ENCODE results near the gene QSOX1. TPM values are rescaled to one million over a fixed set of nuclear protein-coding genes. Genes with fewer than 3 reads are reported as not detected.

Gene QSOX1
- total RNA-seq, 1 donor from 2014 or later: 58.7 TPM

DNA sequence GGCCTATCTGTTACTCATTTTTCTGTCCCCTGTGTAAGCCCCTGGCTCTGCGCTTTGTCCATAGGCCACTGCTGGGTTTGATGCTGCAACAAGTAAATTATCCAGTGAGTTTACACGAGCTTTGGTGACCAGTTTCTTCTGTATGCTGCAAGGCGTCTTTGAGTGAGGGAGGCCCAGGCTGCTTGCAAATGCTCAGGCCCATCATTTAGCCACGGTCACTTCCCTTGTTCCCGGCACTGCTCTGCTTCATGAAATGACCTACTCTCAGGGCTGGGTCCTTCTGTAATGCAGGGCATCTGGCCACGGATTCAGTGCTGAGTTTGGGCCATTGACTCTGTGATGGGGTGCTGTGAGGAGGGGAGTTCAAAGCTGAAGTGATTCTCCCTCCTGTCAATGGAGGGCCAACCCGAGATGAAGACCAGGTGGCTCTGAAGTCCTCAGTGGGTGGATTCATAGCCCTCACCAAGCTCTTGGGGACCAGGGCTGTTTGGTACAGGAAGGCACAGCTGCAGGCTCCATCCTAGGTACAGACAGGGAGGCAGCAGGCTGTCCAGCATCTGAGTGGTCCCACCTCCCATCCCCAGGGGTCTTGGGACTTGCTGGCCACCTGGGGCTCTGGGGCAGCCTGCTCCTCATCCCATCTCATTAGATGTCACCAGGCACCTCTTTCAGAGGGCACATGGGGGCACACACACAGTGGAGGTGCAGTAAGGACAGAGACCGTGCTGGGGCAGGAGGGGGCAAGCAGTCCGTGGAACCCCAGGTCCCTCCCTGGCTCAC, 97.0 kb downstream of the QSOX1 start:
- intact Hi-C loops (cut with micrococcal nuclease): loop anchor here (1.0 kb wide), 3 partner anchors 165 to 231 kb away; no protein-coding TSS in a partner anchor
- DNase-seq (ENCODE audit: low spot score): no peak
- H3K4me3 Mint-ChIP-seq (ENCODE audit: low read depth): no peak overlapping the region
- H3K36me3 Mint-ChIP-seq (ENCODE audit: low read depth): no peaks in the 10 kb centered on the region
- H3K9me3 Mint-ChIP-seq: no peaks in the 10 kb centered on the region
- H3K27me3 Mint-ChIP-seq (ENCODE audit: low read depth): peaks cover 4% of the 10 kb centered on the region
- no peak overlapping the region for H3K27ac Mint-ChIP-seq
- H3K4me1 Mint-ChIP-seq (ENCODE audit: low read depth): peaks cover 3% of the 10 kb centered on the region

DNA sequence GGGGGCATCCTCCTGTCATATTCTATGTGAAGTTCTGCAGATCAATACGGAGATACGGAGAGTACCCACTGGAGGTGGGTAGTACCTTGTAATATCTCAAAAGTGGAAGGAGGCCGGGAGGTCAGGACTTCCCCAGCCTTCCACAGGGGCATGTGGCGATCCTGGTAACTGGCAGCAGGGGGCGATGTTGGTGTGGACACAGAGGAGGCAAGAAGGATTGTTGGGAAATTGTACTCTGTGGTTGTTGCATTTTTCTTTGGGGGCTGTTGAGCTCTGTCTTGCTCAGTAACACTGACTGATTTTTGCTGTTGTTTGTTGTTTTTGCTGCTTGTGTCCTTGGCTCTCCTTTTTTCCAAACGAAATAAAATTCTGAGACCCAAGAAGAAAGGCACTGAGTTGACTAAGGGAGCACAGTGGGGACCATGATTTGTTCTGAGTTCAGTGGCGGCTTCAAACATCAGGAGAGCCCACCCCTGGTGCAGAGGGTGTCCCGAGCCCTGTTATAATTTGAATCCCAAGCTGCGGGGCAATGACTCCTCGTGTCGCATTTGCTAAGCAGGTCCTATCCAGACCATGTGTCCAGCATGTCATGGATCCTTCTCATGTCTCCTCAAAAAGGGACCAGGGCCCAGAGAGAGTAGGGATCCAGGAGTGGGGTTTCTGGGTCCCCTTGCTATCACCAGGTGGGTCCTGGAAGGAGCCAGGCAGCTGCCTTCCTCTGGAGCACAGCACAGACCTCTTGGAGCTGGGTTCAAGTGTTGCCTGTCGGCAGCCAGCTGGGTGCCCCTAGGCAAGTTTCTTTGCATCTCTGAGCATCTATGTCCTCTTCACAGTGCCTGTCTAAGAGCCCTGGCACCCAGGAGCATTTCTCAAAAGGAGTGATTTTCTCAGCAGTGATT, 98.2 kb downstream of the QSOX1 start:
- Mint-ChIP-seq H3K9me3 (no peaks in the 10 kb centered on the region), H3K27me3 (ENCODE audit: low read depth) (peaks cover 4% of the 10 kb centered on the region), H3K4me1 (ENCODE audit: low read depth) (no peaks in the 10 kb centered on the region), H3K36me3 (ENCODE audit: low read depth) (no peaks in the 10 kb centered on the region), H3K4me3 (ENCODE audit: low read depth) (no peak overlapping the region), H3K27ac (no peak overlapping the region)
- DNase-seq (ENCODE audit: low spot score): peak; percentile 55
- intact Hi-C loops (cut with micrococcal nuclease): loop anchor here (1.0 kb wide), 3 partner anchors 163 to 229 kb away; no protein-coding TSS in a partner anchor

Other genes with a start within 250 kb of the QSOX1 start
- gene CEP350, start 200.1 kb upstream of the QSOX1 start, total RNA-seq: 41.2 and 43.7 TPM in 2 replicates
- gene LHX4, start 75.4 kb downstream of the QSOX1 start, total RNA-seq: not detected in 2 replicates

All from activated T-helper 2 cell treated with anti-CD3 and anti-CD28 coated beads, Interferon-gamma antibody, Interleukin-2, Interleukin-4, amounts not matched to agents 10 μg/mL and 5 μg/mL and 100 μg/mL, durations not matched to agents 14 hours and 24 hours and 36 hours (primary cell).